Measurements from ENCODE around the gene OGFR.

DNA sequence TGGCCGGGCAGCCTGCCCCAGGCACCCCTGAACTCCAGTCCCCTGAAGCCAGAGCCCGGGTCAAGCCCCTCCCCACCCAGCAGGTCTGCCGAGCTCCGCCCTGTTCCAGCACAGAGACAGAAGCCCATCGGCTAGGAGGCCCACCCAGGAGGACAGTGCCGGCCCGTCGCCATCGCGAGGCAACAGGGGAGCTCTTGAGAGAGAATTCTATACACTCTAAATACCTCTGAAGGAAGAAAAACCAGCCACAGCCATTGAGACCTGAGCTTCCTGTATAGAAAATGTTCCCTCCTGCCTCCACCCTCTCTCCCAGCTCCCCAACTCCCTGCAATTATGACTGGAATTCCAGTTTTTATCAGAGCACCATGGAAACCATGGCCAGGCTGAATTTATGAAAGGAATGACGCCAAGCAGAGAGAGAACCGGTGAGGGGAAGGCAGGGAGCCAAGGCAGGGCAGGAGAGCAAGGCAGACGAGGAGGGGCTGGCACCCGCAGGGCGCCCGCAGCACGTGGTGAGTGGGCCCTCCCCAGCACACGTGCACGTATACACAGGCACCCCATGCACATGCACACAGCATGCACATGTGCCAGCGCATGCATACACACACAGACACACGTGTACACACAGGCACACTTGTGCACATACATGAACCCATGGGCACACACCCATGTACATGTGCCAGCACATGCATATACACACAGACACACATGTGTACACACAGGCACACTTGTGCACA lies 35.9 kb upstream of the OGFR start:
- TF ChIP-seq, protein P1, sequence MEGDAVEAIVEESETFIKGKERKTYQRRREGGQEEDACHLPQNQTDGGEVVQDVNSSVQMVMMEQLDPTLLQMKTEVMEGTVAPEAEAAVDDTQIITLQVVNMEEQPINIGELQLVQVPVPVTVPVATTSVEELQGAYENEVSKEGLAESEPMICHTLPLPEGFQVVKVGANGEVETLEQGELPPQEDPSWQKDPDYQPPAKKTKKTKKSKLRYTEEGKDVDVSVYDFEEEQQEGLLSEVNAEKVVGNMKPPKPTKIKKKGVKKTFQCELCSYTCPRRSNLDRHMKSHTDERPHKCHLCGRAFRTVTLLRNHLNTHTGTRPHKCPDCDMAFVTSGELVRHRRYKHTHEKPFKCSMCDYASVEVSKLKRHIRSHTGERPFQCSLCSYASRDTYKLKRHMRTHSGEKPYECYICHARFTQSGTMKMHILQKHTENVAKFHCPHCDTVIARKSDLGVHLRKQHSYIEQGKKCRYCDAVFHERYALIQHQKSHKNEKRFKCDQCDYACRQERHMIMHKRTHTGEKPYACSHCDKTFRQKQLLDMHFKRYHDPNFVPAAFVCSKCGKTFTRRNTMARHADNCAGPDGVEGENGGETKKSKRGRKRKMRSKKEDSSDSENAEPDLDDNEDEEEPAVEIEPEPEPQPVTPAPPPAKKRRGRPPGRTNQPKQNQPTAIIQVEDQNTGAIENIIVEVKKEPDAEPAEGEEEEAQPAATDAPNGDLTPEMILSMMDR (conservative IDR thresholded peaks at IDR 0.05; ENCODE audit: low read depth, low read length): no peak
- no peak for TF ChIP-seq EZH2 (IDR thresholded peaks at IDR 0.05; ENCODE audit: low read length, unreplicated experiment)

Data from PC-3 (cell line).